LNCaP clone FGC (cell line): ENCODE results near the gene CADPS.

ENCODE experiments used
- DNase-seq: peaks from one replicate; pipeline ENCODE4 v3.0.0-alpha.2; 2011; ENCODE audit warnings: low read depth
- H3K4me3 ChIP-seq: 2 replicates; pipeline ENCODE4 v1.5.1; 2011; ENCODE audit warnings: mild to moderate bottlenecking, low read depth, low read length, control low read depth
- TF ChIP-seq, protein P1 (sequence below): IDR thresholded peaks from 2 replicates; pipeline ENCODE4 v1.5.1; 2012; ENCODE audit warnings: mild to moderate bottlenecking; ENCODE audit not compliant: control insufficient read depth, insufficient read depth; ENCODE audit errors: extremely low read depth

CADPS gene

GRCh38 chr3:62781121-62781520, 94.1 kb downstream of the CADPS start:
- no peak overlapping the region for H3K4me3 ChIP-seq
- TF ChIP-seq, protein P1, sequence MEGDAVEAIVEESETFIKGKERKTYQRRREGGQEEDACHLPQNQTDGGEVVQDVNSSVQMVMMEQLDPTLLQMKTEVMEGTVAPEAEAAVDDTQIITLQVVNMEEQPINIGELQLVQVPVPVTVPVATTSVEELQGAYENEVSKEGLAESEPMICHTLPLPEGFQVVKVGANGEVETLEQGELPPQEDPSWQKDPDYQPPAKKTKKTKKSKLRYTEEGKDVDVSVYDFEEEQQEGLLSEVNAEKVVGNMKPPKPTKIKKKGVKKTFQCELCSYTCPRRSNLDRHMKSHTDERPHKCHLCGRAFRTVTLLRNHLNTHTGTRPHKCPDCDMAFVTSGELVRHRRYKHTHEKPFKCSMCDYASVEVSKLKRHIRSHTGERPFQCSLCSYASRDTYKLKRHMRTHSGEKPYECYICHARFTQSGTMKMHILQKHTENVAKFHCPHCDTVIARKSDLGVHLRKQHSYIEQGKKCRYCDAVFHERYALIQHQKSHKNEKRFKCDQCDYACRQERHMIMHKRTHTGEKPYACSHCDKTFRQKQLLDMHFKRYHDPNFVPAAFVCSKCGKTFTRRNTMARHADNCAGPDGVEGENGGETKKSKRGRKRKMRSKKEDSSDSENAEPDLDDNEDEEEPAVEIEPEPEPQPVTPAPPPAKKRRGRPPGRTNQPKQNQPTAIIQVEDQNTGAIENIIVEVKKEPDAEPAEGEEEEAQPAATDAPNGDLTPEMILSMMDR: no peak
- no peak for DNase-seq

DNA sequence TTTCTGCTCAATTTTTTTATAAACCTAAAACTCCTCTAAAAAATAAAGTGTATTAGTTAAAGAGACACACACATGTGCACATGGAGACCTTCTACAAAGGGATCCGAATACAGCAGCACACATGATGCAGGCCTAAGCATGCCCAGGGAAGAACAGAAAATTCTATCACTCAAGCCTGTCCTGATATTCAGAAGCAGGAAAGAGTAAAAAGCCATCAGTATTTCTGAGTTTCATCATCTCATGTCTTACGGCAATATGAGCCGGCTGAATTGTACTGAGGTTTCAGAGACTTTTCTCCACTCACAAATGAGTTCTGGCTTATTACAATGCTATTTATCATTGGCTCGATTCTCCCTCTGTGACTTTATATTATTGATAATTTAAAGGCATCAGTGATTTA, 97.5 kb downstream of the CADPS start:
- no peak for DNase-seq
- H3K4me3 ChIP-seq: no peak overlapping the region
- TF ChIP-seq, protein P1: no peak

- TF ChIP-seq, protein P1: no peak
- H3K4me3 ChIP-seq: no peak overlapping the region
- no peak for DNase-seq
These were observed 98.1 kb downstream of the CADPS start for GRCh38 chr3:62777130-62777529.

DNA sequence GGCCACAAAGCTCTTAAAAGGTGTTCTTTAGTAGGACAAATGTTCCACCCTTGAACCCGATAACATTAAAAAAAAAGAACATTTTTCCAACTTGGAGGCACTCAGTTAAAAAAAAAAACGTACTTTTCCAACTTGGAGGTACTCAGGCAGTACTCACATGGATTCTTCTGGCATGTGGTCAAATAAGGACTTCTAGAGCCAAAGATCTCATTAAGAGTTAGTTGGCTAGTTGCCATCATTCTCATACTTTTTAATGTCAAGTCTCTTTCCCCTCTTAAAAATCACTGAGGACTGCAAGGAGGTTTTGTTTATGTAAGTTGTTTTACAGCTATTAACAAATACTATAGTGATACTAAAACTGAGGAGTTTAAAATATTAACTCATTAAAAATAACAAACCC, 101.0 kb downstream of the CADPS start:
- no peak overlapping the region for H3K4me3 ChIP-seq
- no peak for DNase-seq
- TF ChIP-seq, protein P1: no peak

- no peak overlapping the region for H3K4me3 ChIP-seq
- no peak for DNase-seq
- TF ChIP-seq, protein P1: no peak
These were observed 103.7 kb downstream of the CADPS start for GRCh38 chr3:62771331-62772072.

DNA sequence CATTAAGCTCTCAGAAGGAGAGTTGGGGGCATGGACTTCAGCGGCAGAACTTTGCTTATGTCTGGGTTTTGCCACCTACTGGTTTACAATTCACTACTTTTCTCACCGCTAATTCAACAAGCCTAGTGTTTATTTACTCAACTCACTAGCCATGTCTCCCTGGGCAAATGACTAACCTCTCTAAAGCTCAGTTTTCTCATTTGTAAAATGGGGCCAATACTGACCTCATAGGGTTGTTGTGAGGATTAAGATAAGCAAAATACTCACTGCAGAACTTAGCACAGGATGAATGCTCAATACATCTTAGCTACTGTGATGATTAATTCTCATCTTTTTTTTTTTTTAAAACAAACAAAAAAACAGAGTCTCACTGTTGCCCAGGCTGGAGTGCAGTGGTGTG, 106.3 kb downstream of the CADPS start:
- TF ChIP-seq, protein P1: no peak
- no peak for DNase-seq
- H3K4me3 ChIP-seq: no peak overlapping the region

- DNase-seq: no peak
- no peak overlapping the region for H3K4me3 ChIP-seq
- TF ChIP-seq, protein P1: no peak
These were observed 113.5 kb downstream of the CADPS start for GRCh38 chr3:62761711-62762110.
